ENCODE measurements around the gene SLC16A11.

The SLC16A11 gene

GRCh38 chr17:7068268-7068667 is 24.4 kb upstream of the SLC16A11 start:
- H3K27ac ChIP-seq: no peak overlapping the region
- DNase-seq (ENCODE audit: low spot score): no peak
- no peak for TF ChIP-seq CTCF (IDR thresholded peaks at IDR 0.05)
- no peak overlapping the region for H3K4me3 ChIP-seq

DNA sequence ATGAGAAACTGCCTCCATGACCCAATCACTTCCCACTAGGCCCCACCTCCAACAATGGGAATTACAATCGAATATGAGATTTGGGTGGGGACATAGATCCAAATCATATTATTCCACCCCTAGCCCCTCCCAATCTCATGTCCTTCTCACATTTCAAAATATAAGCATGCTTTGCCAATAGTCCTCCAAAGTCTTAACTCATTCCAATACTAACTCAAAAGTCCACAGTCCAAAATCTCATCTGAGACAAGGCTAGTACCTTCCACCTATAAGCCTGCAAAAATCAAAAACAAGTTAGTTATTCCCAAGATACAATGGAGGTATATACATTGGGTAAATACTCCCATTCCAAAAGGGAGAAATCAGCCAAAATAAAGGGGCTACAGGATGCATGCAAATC is 23.3 kb upstream of the SLC16A11 start:
- TF ChIP-seq CTCF (IDR thresholded peaks at IDR 0.05): no peak

DNA sequence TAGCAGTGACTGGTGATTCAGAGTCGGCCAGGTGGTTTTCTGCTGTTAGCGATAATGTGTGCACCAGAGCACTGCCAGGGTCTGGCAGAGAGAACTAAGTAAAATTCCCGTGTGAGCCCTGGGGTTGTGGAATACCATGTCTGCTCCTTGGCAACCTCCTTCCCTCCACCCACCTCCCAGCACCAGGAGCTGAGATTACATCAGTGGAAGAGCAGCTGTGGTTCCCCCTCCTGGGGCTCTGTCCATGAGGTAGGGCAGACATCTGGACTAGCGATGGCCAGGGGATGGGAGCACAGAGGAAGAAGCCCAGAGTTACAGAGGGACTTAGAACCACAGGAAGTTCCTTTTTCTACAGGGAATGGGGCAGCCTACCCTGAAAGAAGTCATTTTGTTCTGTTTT is 20.4 kb upstream of the SLC16A11 start:
- no peak for TF ChIP-seq CTCF (IDR thresholded peaks at IDR 0.05)
- H3K27ac ChIP-seq: no peak overlapping the region
- no peak for DNase-seq (ENCODE audit: low spot score)

More for the DNA sequence above, 23.3 kb upstream of the SLC16A11 start:
- H3K27ac ChIP-seq: no peak overlapping the region
- DNase-seq (ENCODE audit: low spot score): no peak
- no peak overlapping the region for H3K4me3 ChIP-seq

GRCh38 chr17:7063518-7064094 is 19.7 kb upstream of the SLC16A11 start:
- TF ChIP-seq CTCF (IDR thresholded peaks at IDR 0.05): no peak
- Histone ChIP-seq H3K27ac (no peak overlapping the region), H3K4me3 (no peak overlapping the region)
- no peak for DNase-seq (ENCODE audit: low spot score)

More for the DNA sequence above, 20.4 kb upstream of the SLC16A11 start:
- H3K4me3 ChIP-seq: no peak overlapping the region

GRCh38 chr17:7060165-7060891 is 16.4 kb upstream of the SLC16A11 start:
- H3K4me3 ChIP-seq: no peak overlapping the region
- TF ChIP-seq CTCF (IDR thresholded peaks at IDR 0.05): no peak
- no peak for DNase-seq (ENCODE audit: low spot score)

GRCh38 chr17:7058831-7059447 is 15.0 kb upstream of the SLC16A11 start:
- no peak for DNase-seq (ENCODE audit: low spot score)
- H3K4me3 ChIP-seq: no peak overlapping the region
- TF ChIP-seq CTCF (IDR thresholded peaks at IDR 0.05): no peak
- peak overlapping the region in 1 of 2 donors; percentile 5 for H3K27ac ChIP-seq

More at GRCh38 chr17:7060165-7060891, 16.4 kb upstream of the SLC16A11 start:
- no peak overlapping the region for H3K27ac ChIP-seq

Measured in coronary artery (tissue), 2 donors.